ENCODE data around the gene NCOA4. TPM values are rescaled to one million over a fixed set of nuclear protein-coding genes. Genes with fewer than 3 reads are reported as not detected.
"Not testable (repeated sequence)": the region's sequence is repeated elsewhere in the genome, so short reads cannot be mapped to it uniquely, and the experiment has no call there.

The NCOA4 gene
- total and polyA plus RNA-seq, 2 donors: 75.2 to 231 TPM

- Histone ChIP-seq H3K4me1 (ENCODE audit: control insufficient read depth in 2 of 2, insufficient read depth in 2 of 2, low read length in 2 of 2) (peaks cover 12 to 23% of the 10 kb centered on the region in 2 donors), H3K27ac (ENCODE audit: low read depth in 1 of 2, low read length in 1 of 2) (no peak overlapping the region), H3K9me3 (ENCODE audit: control insufficient read depth in 2 of 2, insufficient read depth in 1 of 2, low read length in 1 of 2) (peaks cover 0 to 14% of the 10 kb centered on the region in 2 donors), H3K36me3 (ENCODE audit: control insufficient read depth in 2 of 2, insufficient read depth in 2 of 2, low read length in 1 of 2) (no peaks in the 10 kb centered on the region), H3K4me3 (ENCODE audit: low read length in 2 of 2) (no peak overlapping the region), H3K27me3 (ENCODE audit: control insufficient read depth in 2 of 2, insufficient read depth in 1 of 2, low read length in 1 of 2) (no peaks in the 10 kb centered on the region)
- 95% methylated on average over 4 of the region's 4 CpGs for WGBS
- DNase-seq (ENCODE audit: low read depth in 6 of 9, low spot score in 9 of 9): no peak
Measured at GRCh38 chr10:46055771-46056170, 25.3 kb upstream of the NCOA4 start.

DNA sequence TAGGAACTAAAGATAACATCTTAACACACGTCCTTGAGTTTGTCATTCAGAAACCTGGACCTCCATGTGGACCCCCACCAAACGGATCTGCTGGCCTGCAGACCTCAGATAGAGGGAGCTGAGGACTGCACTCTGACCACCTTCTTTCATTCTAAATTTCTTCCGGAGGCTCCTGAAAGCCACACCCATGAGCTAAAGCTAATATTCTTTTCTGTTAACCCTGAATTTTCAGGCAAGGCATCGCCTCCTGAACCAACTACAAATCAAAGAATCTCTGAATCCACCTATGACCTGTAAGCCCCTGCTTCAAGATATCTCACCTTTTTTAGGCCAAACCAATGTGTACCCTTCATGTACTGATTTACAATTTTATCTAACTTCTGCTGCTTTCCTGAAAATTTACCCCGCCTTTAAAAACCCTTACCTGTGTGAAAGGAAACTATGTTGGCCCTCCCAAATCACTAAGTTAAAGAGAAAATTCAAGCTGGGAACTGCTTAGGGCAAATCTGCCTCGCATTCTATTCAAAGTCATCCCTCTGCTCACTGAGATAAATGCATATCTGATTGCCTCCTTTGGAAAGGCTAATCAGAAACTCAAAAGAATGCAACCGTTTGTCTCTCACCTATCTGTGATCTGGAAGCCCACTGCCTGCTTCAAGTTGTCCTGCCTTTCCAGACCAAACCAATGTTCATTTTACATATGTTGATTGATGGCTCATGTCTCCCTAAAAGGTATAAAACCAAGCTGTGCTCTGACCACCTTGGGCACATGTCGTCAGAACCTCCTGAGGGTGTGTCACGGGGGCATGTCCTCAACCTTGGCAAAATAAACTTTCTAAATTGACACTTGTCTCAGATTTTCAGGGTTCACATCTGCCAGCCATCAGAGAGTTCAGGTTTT lies 23.4 kb upstream of the NCOA4 start:
- Histone ChIP-seq H3K9me3 (ENCODE audit: control insufficient read depth in 2 of 2, insufficient read depth in 1 of 2, low read length in 1 of 2) (peaks cover 0 to 14% of the 10 kb centered on the region in 2 donors), H3K4me3 (ENCODE audit: low read length in 2 of 2) (no peak overlapping the region), H3K36me3 (ENCODE audit: control insufficient read depth in 2 of 2, insufficient read depth in 2 of 2, low read length in 1 of 2) (no peaks in the 10 kb centered on the region), H3K4me1 (ENCODE audit: control insufficient read depth in 2 of 2, insufficient read depth in 2 of 2, low read length in 2 of 2) (peaks cover 13 to 24% of the 10 kb centered on the region in 2 donors), H3K27me3 (ENCODE audit: control insufficient read depth in 2 of 2, insufficient read depth in 1 of 2, low read length in 1 of 2) (no peaks in the 10 kb centered on the region), H3K27ac (ENCODE audit: low read depth in 1 of 2, low read length in 1 of 2) (no peak overlapping the region)
- WGBS: 89% methylated on average over 9 of the region's 9 CpGs
- DNase-seq (ENCODE audit: low read depth in 6 of 9, low spot score in 9 of 9): no peak

- Histone ChIP-seq H3K9me3 (ENCODE audit: control insufficient read depth in 2 of 2, insufficient read depth in 1 of 2, low read length in 1 of 2) (peaks cover 0 to 10% of the 10 kb centered on the region in 2 donors), H3K4me3 (ENCODE audit: low read length in 2 of 2) (no peak overlapping the region), H3K27me3 (ENCODE audit: control insufficient read depth in 2 of 2, insufficient read depth in 1 of 2, low read length in 1 of 2) (no peaks in the 10 kb centered on the region), H3K4me1 (ENCODE audit: control insufficient read depth in 2 of 2, insufficient read depth in 2 of 2, low read length in 2 of 2) (peaks cover 13 to 28% of the 10 kb centered on the region in 2 donors), H3K27ac (ENCODE audit: low read depth in 1 of 2, low read length in 1 of 2) (no peak overlapping the region), H3K36me3 (ENCODE audit: control insufficient read depth in 2 of 2, insufficient read depth in 2 of 2, low read length in 1 of 2) (no peaks in the 10 kb centered on the region)
- no peak for DNase-seq (ENCODE audit: low read depth in 6 of 9, low spot score in 9 of 9)
- WGBS: 98% methylated on average over 6 of the region's 6 CpGs
Measured at GRCh38 chr10:46052791-46053375, 22.5 kb upstream of the NCOA4 start.

DNA sequence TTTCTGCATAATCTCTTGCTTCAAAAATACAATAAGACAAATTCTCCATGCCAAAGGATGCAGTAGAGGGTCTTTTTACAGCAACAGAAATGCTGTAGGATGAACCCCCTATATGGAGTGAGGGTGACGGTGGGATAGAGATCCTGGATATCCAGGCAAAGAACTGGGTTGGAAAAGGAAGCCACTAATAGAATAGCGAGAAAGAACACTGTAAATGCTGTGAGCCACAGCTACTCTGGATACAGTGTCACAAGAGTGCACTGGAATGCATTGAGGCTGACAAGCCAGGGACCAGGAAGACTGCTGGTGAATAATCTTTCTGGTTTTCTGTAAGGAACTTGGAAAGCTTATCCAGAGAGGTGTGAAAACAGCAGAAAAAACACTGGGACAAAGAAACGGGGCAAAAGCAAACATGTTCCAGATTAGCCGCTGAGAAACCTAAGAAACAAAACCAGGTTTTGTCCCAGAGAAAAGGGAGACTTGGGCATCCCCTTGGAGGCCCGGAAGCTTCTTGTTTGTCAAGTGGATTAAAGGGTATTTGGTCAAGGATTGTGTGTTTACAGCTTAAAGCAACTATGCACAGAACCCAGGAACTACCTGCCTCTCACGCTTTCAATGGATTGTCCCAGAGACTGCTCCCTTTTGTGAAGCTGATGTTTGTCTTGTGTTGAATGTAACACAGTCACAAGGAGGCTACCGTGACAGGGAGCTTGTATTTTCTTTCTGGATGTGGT lies 21.8 kb upstream of the NCOA4 start:
- Histone ChIP-seq H3K4me1 (ENCODE audit: control insufficient read depth in 2 of 2, insufficient read depth in 2 of 2, low read length in 2 of 2) (peaks cover 13 to 28% of the 10 kb centered on the region in 2 donors), H3K4me3 (ENCODE audit: low read length in 2 of 2) (no peak overlapping the region), H3K36me3 (ENCODE audit: control insufficient read depth in 2 of 2, insufficient read depth in 2 of 2, low read length in 1 of 2) (no peaks in the 10 kb centered on the region), H3K9me3 (ENCODE audit: control insufficient read depth in 2 of 2, insufficient read depth in 1 of 2, low read length in 1 of 2) (peaks cover 0 to 10% of the 10 kb centered on the region in 2 donors), H3K27ac (ENCODE audit: low read depth in 1 of 2, low read length in 1 of 2) (no peak overlapping the region), H3K27me3 (ENCODE audit: control insufficient read depth in 2 of 2, insufficient read depth in 1 of 2, low read length in 1 of 2) (no peaks in the 10 kb centered on the region)
- WGBS: 81% methylated on average over 7 of the region's 7 CpGs
- no peak for DNase-seq (ENCODE audit: low read depth in 6 of 9, low spot score in 9 of 9)

DNA sequence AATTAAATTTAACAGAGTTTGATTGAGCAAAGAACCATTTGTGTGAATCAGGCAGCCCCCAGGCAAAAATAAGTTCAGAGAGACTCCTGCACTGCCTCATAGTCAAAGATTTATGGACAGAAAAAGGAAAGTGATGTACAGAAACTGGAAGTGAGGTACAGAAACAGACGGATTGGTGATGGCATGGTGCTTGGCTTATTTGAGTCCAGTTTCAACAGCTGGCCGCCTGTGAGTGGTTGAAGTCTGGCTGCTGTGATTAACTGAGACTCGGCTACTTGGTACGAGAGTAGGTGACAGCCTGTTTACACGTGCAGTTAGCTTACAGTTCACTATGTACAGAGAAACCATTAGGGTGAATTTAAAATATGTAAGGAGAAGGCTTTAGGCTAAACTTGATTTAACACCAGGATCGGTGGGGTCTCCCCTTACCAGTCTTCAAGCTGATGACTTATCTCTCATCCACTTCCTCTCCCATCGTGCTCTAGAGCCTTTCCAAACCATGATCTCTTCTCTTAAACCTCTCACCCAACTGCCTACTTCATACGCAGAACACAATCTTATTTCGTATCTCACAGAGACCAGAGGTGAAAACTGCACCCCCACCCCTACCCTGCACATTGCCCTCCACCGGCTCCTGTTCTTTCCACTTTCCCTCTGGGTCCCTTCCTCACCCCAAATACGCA lies 20.7 kb upstream of the NCOA4 start:
- Histone ChIP-seq H3K9me3 (ENCODE audit: control insufficient read depth in 2 of 2, insufficient read depth in 1 of 2, low read length in 1 of 2) (peaks cover 0 to 4% of the 10 kb centered on the region in 2 donors), H3K27me3 (ENCODE audit: control insufficient read depth in 2 of 2, insufficient read depth in 1 of 2, low read length in 1 of 2) (no peaks in the 10 kb centered on the region), H3K36me3 (ENCODE audit: control insufficient read depth in 2 of 2, insufficient read depth in 2 of 2, low read length in 1 of 2) (no peaks in the 10 kb centered on the region), H3K27ac (ENCODE audit: low read depth in 1 of 2, low read length in 1 of 2) (no peak overlapping the region), H3K4me1 (ENCODE audit: control insufficient read depth in 2 of 2, insufficient read depth in 2 of 2, low read length in 2 of 2) (peaks cover 13 to 28% of the 10 kb centered on the region in 2 donors), H3K4me3 (ENCODE audit: low read length in 2 of 2) (no peak overlapping the region)
- 50% methylated on average over 11 of the region's 11 CpGs for WGBS
- no peak for DNase-seq (ENCODE audit: low read depth in 6 of 9, low spot score in 9 of 9)

- H3K9me3 ChIP-seq (ENCODE audit: control insufficient read depth in 2 of 2, insufficient read depth in 1 of 2, low read length in 1 of 2); DNase-seq (ENCODE audit: low read depth in 6 of 9, low spot score in 9 of 9); H3K27me3 ChIP-seq (ENCODE audit: control insufficient read depth in 2 of 2, insufficient read depth in 1 of 2, low read length in 1 of 2); H3K27ac ChIP-seq (ENCODE audit: low read depth in 1 of 2, low read length in 1 of 2); H3K36me3 ChIP-seq (ENCODE audit: control insufficient read depth in 2 of 2, insufficient read depth in 2 of 2, low read length in 1 of 2); H3K4me3 ChIP-seq (ENCODE audit: low read length in 2 of 2): not testable (repeated sequence)
- WGBS: 98% methylated on average over 11 of the region's 11 CpGs
- peaks cover 9 to 22% of the 10 kb centered on the region in 2 donors for H3K4me1 ChIP-seq (ENCODE audit: control insufficient read depth in 2 of 2, insufficient read depth in 2 of 2, low read length in 2 of 2)
Measured at GRCh38 chr10:46049497-46049831, 19.0 kb upstream of the NCOA4 start.

DNA sequence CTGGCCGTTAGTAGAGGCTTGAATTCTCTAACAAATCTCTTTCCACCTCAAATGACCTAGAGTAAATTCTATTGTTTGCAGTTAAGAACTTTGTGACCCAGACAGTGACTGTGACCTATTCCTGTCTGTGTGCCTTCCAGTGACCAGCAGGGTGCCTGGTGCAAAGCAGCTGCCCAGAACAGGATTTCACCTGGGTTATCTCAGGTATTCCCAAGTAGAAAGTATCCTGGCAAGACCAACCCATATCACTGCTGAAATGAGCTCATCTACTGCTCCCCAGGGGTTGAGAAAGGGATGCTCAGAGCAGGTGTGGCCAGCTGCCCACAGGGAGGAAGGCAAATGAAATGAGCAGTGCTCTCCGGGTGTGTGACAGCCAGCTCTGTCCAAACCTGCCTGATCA lies 17.7 kb upstream of the NCOA4 start:
- Histone ChIP-seq H3K4me3 (ENCODE audit: low read length in 2 of 2) (no peak overlapping the region), H3K9me3 (ENCODE audit: control insufficient read depth in 2 of 2, insufficient read depth in 1 of 2, low read length in 1 of 2) (no peaks in the 10 kb centered on the region), H3K27ac (ENCODE audit: low read depth in 1 of 2, low read length in 1 of 2) (no peak overlapping the region), H3K4me1 (ENCODE audit: control insufficient read depth in 2 of 2, insufficient read depth in 2 of 2, low read length in 2 of 2) (peaks cover 9 to 19% of the 10 kb centered on the region in 2 donors), H3K36me3 (ENCODE audit: control insufficient read depth in 2 of 2, insufficient read depth in 2 of 2, low read length in 1 of 2) (no peaks in the 10 kb centered on the region), H3K27me3 (ENCODE audit: control insufficient read depth in 2 of 2, insufficient read depth in 1 of 2, low read length in 1 of 2) (no peaks in the 10 kb centered on the region)
- DNase-seq (ENCODE audit: low read depth in 6 of 9, low spot score in 9 of 9): no peak
- 80% methylated on average over 2 of the region's 2 CpGs for WGBS

DNA sequence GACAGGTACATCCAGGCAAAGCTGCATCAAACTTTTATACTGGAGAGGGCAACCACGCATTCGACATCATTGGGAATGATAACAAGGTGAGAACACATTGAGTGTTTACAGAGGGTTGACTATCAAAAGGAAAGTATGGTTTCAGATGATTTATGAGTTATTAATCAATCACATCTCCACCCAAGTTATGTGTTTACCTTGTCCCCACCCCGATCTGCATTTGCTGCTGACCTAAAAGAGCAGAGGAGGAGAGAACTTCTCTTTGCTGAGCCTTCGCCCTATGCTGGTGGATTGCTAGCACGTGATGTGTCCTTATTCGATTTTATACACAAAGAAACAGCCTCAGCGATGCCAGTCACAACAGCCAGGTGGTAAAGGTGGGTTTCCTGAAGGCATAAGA lies 15.8 kb upstream of the NCOA4 start, which contains the start of gene MSMB:
Gene MSMB (minus strand): TSS at position 9 of the 400 bp plus-strand sequence. CDS start 32 bp downstream, outside the sequence.
- peaks cover 7 to 10% of the 10 kb centered on the region in 2 donors for H3K4me1 ChIP-seq (ENCODE audit: control insufficient read depth in 2 of 2, insufficient read depth in 2 of 2, low read length in 2 of 2)
- H3K4me3 ChIP-seq (ENCODE audit: low read length in 2 of 2): no peak within 1 kb of the TSS
- no peaks in the 10 kb centered on the region for H3K27me3 ChIP-seq (ENCODE audit: control insufficient read depth in 2 of 2, insufficient read depth in 1 of 2, low read length in 1 of 2)
- no peak for DNase-seq (ENCODE audit: low read depth in 6 of 9, low spot score in 9 of 9)
- no peaks in the 10 kb centered on the region for H3K36me3 ChIP-seq (ENCODE audit: control insufficient read depth in 2 of 2, insufficient read depth in 2 of 2, low read length in 1 of 2)
- WGBS: 98% methylated on average over 7 of the region's 7 CpGs
- H3K27ac ChIP-seq (ENCODE audit: low read depth in 1 of 2, low read length in 1 of 2): no peak within 1 kb of the TSS
- H3K9me3 ChIP-seq (ENCODE audit: control insufficient read depth in 2 of 2, insufficient read depth in 1 of 2, low read length in 1 of 2): no peaks in the 10 kb centered on the region
